HEK293T (cell line): ENCODE results near the gene GRID1.

Source experiments
- CTCF ChIA-PET: fragments of 350-600 bp; formaldehyde crosslinking; extraction: SDS; loops from one replicate; lab custom pipeline; 2021; ENCODE audit warnings: antibody characterized with exemption, inconsistent platforms; lab: Yijun Ruan, JAX
- POLR2A ChIA-PET: fragments of 350-600 bp; formaldehyde crosslinking; extraction: SDS; loops from one replicate; lab custom pipeline; 2020; ENCODE audit warnings: antibody characterized with exemption, inconsistent platforms; lab: Yijun Ruan, JAX
- DNase-seq: peaks from one replicate; pipeline ENCODE4 v3.0.0; 2012; ENCODE audit warnings: mixed read lengths; ENCODE audit errors: extremely low spot score
- ARNT ChIP-seq: fragments of 450-650 bp; IDR thresholded peaks from 2 replicates; pipeline ENCODE4 v1.6.1; 2017; ENCODE audit warnings: mild to moderate bottlenecking
- BHLHE40 ChIP-seq: fragments of 450-650 bp; IDR thresholded peaks from 2 replicates; pipeline ENCODE4 v1.6.1; 2016; ENCODE audit warnings: mild to moderate bottlenecking, moderate library complexity, borderline replicate concordance
- CTBP1 ChIP-seq: fragments of 450-650 bp; IDR thresholded peaks from 2 replicates; pipeline ENCODE4 v1.6.1; 2016; ENCODE audit warnings: borderline replicate concordance
- ELF4 ChIP-seq: fragments of 450-650 bp; IDR thresholded peaks from 2 replicates; pipeline ENCODE4 v1.6.1; 2017; ENCODE audit warnings: antibody characterized with exemption
- FOXA1 ChIP-seq: fragments of 450-650 bp; IDR thresholded peaks from 2 replicates; pipeline ENCODE4 v1.6.1; 2016; ENCODE audit warnings: mild to moderate bottlenecking
- FOXK2 ChIP-seq: fragments of 450-650 bp; IDR thresholded peaks from 2 replicates; pipeline ENCODE4 v1.6.1; 2016; ENCODE audit warnings: mild to moderate bottlenecking
- FOXM1 ChIP-seq: fragments of 450-650 bp; IDR thresholded peaks from 2 replicates; pipeline ENCODE4 v1.6.1; 2017; ENCODE audit warnings: mild to moderate bottlenecking, borderline replicate concordance
- HDGF ChIP-seq: fragments of 450-650 bp; IDR thresholded peaks from 2 replicates; pipeline ENCODE4 v1.6.1; 2017; ENCODE audit warnings: antibody characterized with exemption, borderline replicate concordance
- L3MBTL2 ChIP-seq: fragments of 450-650 bp; conservative IDR thresholded peaks from 2 replicates; pipeline ENCODE4 v1.6.1; 2016; ENCODE audit warnings: mild to moderate bottlenecking
- LEF1 ChIP-seq: fragments of 450-650 bp; IDR thresholded peaks from 2 replicates; pipeline ENCODE4 v1.6.1; 2017; ENCODE audit warnings: mild to moderate bottlenecking, borderline replicate concordance
- NFRKB ChIP-seq: fragments of 450-650 bp; IDR thresholded peaks from 2 replicates; pipeline ENCODE4 v1.6.1; 2016; ENCODE audit warnings: mild to moderate bottlenecking, moderate library complexity
- SP1 ChIP-seq: fragments of 450-650 bp; IDR thresholded peaks from 2 replicates; pipeline ENCODE4 v1.6.1; 2017
- SUZ12 ChIP-seq: fragments of 450-650 bp; IDR thresholded peaks from 2 replicates; pipeline ENCODE4 v1.6.1; 2016; ENCODE audit warnings: mild to moderate bottlenecking
- TARDBP ChIP-seq: fragments of 450-650 bp; IDR thresholded peaks from 2 replicates; pipeline ENCODE4 v1.6.1; 2016
- ZNF384 ChIP-seq: fragments of 450-650 bp; IDR thresholded peaks from 2 replicates; pipeline ENCODE4 v1.6.1; 2016
- TF ChIP-seq, protein P1 (sequence below): fragments of 450-650 bp; IDR thresholded peaks from 2 replicates; pipeline ENCODE4 v1.6.1; 2016

The GRID1 gene

DNA sequence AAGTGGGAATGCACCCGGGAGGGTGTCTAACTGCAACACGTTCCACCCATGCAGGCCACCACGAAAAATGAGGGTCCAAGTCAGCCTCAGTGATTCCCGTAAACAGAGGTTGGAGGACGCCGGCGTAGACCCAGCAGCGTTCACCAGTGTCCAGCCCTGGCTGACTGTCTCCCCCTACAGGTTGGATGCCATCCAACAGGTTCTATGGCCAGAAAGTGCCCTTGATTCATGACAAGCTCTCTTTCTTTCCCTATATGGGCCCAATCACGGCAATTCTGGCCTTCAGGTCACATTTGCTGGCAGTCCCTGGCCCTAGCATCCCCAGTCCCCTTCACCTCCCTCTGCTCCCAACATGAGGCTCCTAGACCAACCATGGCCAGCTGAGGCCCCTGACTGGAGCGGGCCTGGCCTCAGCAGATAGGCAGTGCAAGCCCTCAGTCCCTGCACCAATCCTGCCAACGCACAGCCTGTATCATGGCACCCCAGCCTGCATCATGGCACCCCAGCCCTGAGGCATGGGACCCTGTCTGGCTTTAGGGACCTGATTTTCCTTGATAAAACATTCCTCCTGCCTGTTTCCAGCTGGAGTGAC, 227.4 kb downstream of the GRID1 start:
- ChIA-PET CTCF (interaction anchor here (0.6 to 1.3 kb wide), 10 partner anchors 9 to 1526 kb away, joined by 3 to 7 read pairs (median 3); no protein-coding TSS in a partner anchor), POLR2A (no interaction called here)
- TF ChIP-seq TARDBP (no peak), L3MBTL2 (no peak), ZNF384 (no peak), FOXA1 (no peak), SUZ12 (no peak), FOXM1 (no peak), ARNT (no peak), CTBP1 (no peak), NFRKB (no peak), BHLHE40 (no peak), SP1 (no peak), LEF1 (no peak), HDGF (no peak), ELF4 (no peak), FOXK2 (no peak)
- TF ChIP-seq, protein P1, sequence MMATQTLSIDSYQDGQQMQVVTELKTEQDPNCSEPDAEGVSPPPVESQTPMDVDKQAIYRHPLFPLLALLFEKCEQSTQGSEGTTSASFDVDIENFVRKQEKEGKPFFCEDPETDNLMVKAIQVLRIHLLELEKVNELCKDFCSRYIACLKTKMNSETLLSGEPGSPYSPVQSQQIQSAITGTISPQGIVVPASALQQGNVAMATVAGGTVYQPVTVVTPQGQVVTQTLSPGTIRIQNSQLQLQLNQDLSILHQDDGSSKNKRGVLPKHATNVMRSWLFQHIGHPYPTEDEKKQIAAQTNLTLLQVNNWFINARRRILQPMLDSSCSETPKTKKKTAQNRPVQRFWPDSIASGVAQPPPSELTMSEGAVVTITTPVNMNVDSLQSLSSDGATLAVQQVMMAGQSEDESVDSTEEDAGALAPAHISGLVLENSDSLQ, result no peak
- peak; percentile 63 for DNase-seq

DNA sequence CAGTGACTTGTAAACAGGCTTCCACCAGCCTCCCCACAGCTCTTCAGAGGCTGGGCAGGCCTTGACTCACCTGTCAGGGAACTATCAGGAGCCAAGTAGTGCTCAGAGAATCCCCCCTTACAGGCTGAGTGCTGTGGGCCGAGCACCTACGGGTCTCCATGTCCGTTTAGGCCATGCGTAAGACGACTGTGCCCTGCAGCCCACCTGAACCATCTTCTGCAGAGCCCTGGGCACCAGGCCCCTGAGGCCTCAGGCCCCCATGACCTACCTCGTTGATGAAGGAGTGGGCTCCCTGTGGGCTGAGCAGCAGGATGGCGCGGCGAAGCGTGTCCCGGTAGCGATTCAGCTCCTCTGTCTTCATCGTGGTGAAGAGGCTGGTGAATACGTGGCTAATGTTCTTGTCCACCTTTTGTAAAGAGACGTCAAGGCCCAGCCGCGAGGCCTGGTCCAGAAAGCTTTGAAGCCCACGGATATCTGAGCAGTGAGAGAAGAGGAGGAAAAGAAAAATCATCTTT, 228.0 kb downstream of the GRID1 start:
- ChIA-PET POLR2A (no interaction called here), CTCF (interaction anchor here (0.9 to 1.3 kb wide), 7 partner anchors 8 to 1525 kb away, joined by 3 to 7 read pairs (median 3); no protein-coding TSS in a partner anchor)
- TF ChIP-seq L3MBTL2 (no peak), NFRKB (no peak), FOXA1 (no peak), ARNT (no peak), ZNF384 (no peak), BHLHE40 (no peak), CTBP1 (no peak), LEF1 (no peak), FOXK2 (no peak), ELF4 (no peak), TARDBP (no peak), SP1 (no peak), SUZ12 (no peak), FOXM1 (no peak), HDGF (no peak)
- TF ChIP-seq, protein P1, result no peak
- DNase-seq, result no peak

- TF ChIP-seq ARNT, result no peak
- no peak for TF ChIP-seq FOXK2
- no peak for TF ChIP-seq SUZ12
- TF ChIP-seq ELF4, result no peak
- no peak for TF ChIP-seq FOXM1
- TF ChIP-seq, protein P1, result no peak
- no peak for TF ChIP-seq ZNF384
- no peak for TF ChIP-seq BHLHE40
- no peak for DNase-seq
- ChIA-PET POLR2A (no interaction called here), CTCF (interaction anchor here (0.6 to 1.1 kb wide), 2 partner anchors 73 to 142 kb away, joined by 5 to 7 read pairs; no protein-coding TSS in a partner anchor)
These were observed 229.0 kb downstream of the GRID1 start for GRCh38 chr10:86137561-86137960.

- TF ChIP-seq FOXK2 (no peak), FOXA1 (no peak), FOXM1 (no peak), ARNT (no peak), SP1 (no peak), BHLHE40 (no peak), TARDBP (no peak), NFRKB (no peak), ZNF384 (no peak), SUZ12 (no peak), HDGF (no peak)
- DNase-seq, result no peak
- POLR2A ChIA-PET, result no interaction called here
- CTCF ChIA-PET, result interaction anchor here (0.6 to 1.1 kb wide), 2 partner anchors 73 to 141 kb away, joined by 5 to 7 read pairs; no protein-coding TSS in a partner anchor
These were observed 229.7 kb downstream of the GRID1 start for GRCh38 chr10:86136934-86137333.

- POLR2A ChIA-PET, result no interaction called here
- CTCF ChIA-PET, result no interaction called here
- TF ChIP-seq NFRKB, result no peak
- no peak for TF ChIP-seq L3MBTL2
- no peak for TF ChIP-seq HDGF
- TF ChIP-seq ZNF384, result no peak
- TF ChIP-seq FOXM1, result no peak
- TF ChIP-seq, protein P1, result no peak
- TF ChIP-seq SP1, result no peak
- no peak for TF ChIP-seq BHLHE40
- TF ChIP-seq ARNT, result no peak
- TF ChIP-seq LEF1, result no peak
- no peak for TF ChIP-seq ELF4
- DNase-seq, result no peak
These were observed 231.4 kb downstream of the GRID1 start for GRCh38 chr10:86135191-86135590.
